HG02981 (cell line): ENCODE measurements around the gene HNRNPH3.

Experiments
- ATAC-seq: cut with Tn5 transposase; IDR thresholded peaks from one replicate; pipeline ENCODE4 v1.9.1; 2021; ENCODE audit warnings: mild to moderate bottlenecking, moderate library complexity; ENCODE audit not compliant: unreplicated experiment

Gene HNRNPH3

DNA sequence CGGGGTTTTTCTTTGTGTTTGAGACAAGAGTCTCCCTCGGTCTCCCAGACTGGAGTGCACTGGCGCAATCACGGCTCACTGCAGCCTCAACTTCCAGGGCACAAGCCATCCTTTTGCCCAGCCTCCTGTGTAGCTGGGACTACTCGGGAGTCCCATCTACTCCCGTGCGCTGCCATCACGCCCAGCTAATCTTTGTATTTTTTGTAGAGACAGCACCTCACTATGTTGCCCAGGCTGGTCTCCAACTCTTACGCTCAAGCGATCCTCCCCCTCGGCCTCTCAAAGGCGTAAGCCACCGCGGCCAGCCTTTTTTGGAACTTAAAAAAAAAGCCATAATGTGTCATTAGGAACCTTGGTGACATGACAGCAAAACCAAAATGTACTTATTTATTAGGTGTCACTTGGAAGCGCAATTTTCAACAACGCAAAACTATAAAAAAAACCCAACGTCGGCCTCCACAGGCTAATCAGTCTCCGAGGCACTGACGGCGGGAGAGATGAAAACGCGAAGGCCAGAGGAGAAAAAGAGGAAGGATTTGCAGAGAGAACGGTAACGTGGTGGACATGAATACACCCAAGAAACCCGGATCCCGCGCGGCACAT is 911 bp upstream of the HNRNPH3 start:
- no peak for ATAC-seq

DNA sequence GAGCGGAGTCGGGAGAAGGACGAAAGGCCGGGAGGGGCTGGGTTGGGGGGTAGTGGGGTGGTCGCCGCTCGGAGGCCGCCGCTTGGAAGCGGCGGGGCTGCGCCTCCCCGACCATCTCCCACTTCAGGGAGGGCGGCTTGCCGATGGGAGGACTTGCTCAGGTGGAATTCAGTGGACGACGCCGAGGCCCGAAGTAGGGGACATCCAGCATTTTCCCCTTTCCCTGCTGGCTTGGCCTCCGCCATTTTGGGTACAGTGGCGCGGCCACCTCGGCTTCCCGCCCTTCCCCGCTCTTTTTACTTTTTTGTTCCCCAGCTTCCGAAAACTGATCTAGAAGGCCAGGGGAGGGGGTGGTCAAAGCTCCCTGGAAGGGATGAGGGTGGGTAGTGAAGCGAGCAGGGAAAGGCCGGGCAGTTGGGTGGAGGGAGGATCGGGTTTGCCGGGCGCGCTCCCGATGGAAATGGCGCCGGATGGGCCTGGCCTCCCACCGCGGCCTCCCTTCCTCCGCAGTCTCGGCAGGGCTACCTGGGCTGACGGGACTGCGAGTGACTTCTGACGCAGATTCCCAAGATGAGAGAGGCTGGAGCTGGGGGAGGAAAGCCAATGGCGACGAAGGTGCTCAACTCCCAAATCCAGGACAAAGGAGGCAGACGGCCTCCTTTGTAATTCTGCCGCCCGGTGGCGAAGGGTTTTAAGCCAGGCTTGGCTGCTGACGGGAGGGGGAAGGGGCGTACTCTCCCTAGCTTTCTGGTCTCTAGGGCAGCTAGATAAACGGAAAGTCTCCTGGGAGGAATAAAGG is 594 bp downstream of the HNRNPH3 start, which contains the start of gene PBLD:
TSS of gene PBLD (minus strand) at position 670 of the 799 bp plus-strand sequence. CDS start 26,084 bp downstream, outside the sequence.
- ATAC-seq, result peak; percentile 14

- no peak for ATAC-seq
Observed at GRCh38 chr10:68333058-68333395, 1.2 kb downstream of the HNRNPH3 start.

- no peak for ATAC-seq
Observed at GRCh38 chr10:68333440-68334431, 1.9 kb downstream of the HNRNPH3 start.

DNA sequence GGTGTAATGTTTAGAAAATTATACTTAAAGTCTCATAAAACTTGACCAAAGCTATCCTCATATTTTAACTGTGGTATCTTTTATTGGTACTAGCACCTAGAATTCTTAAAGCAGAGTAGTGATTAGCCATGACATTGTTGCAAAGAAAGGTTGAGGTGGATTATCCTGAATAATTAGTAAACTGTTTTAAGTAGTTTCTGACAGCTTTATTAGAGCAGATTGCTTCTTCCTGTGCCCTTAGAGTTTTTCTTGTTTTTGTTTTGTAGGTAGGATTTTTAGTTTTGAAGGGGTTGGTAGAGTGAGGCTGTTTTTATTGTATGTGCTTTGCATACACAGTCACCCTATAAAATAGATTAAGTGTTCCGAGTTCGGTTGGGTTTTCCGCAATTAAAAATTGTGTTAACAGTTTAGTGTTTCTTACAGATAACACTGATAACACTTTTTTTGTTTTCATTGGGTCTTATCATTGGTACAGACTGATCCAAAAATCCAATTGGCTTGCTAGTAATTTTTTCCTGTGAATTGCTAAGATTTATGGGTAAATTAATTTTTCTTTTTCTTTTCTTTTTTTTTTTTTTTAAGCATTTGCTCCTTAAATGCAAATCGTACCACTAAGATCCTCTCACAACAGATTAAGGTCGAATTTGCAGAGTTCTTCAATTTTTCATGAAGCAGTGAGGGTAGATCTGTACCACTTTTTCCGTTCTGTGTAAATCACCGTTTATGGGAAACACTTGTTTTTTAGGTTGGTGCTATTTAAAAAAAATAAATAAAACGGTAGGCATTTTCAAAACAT is 3.0 kb downstream of the HNRNPH3 start:
- no peak for ATAC-seq

- no peak for ATAC-seq
Observed at GRCh38 chr10:68336754-68337351, 5.0 kb downstream of the HNRNPH3 start.

GRCh38 chr10:68340358-68341080 is 8.7 kb downstream of the HNRNPH3 start:
- ATAC-seq, result no peak

GRCh38 chr10:68342909-68343516 is 11.1 kb downstream of the HNRNPH3 start:
- ATAC-seq, result no peak

- no peak for ATAC-seq
Observed at GRCh38 chr10:68345621-68346020, 13.8 kb downstream of the HNRNPH3 start.

DNA sequence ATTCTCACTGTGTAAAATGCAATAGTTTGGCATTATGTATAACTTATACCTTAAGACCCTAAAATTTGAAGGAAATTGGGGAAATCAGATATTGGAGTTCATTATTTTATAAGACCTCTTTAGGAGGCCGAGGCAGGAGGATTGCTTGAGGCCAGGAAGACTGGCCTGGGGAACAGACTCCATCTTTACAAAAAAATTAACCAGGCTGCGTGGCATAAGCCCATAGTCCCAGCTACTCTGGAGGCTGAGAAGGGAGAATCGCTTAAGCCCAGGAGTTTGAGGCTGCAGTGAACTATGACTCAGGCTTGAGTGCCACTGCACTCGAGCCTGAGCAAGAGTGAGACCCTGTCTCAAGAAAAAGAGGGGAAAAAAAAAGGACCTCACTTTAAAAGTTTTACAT is 14.9 kb downstream of the HNRNPH3 start:
- no peak for ATAC-seq

- ATAC-seq, result no peak
Observed at GRCh38 chr10:68348265-68348741, 16.4 kb downstream of the HNRNPH3 start.

DNA sequence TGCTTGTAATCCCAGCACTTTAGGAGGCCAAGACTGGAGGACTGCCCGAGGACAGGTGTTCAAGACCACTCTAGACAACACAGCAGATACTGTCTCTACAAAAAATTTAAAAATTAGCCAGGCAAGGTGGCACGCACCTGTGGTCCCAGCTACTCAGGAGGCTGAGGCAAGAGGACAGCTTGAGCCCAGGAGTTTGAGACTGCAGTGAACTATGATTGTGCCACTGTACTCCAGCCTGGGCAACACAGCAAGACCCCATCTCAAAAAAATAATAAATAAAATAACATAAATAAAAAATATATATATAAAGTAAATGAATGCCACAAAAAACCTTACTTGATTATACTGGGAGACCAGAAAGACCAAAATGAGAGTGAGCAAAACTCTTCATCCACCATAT is 21.7 kb downstream of the HNRNPH3 start:
- ATAC-seq, result no peak

GRCh38 chr10:68359189-68359588 is 27.3 kb downstream of the HNRNPH3 start:
- no peak for ATAC-seq

DNA sequence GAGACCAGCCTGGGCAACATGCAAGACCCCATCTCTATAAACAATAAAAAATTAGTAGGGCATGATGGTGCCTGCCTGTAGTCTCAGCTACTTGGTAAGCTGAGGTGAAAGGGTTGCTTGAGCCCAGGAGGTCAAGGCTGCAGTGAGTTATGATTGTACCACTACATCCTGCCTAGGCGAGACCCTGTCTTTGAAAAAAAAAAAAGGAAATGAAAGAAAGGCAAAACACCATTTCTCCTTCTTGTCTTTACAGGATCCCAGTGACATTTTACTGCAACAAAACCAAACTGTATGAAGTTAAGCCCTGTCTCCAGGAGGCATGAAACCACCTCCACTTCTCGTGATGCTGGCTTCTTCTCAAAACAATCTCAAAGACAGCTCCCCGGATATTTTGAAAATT is 30.7 kb downstream of the HNRNPH3 start:
- ATAC-seq, result no peak

DNA sequence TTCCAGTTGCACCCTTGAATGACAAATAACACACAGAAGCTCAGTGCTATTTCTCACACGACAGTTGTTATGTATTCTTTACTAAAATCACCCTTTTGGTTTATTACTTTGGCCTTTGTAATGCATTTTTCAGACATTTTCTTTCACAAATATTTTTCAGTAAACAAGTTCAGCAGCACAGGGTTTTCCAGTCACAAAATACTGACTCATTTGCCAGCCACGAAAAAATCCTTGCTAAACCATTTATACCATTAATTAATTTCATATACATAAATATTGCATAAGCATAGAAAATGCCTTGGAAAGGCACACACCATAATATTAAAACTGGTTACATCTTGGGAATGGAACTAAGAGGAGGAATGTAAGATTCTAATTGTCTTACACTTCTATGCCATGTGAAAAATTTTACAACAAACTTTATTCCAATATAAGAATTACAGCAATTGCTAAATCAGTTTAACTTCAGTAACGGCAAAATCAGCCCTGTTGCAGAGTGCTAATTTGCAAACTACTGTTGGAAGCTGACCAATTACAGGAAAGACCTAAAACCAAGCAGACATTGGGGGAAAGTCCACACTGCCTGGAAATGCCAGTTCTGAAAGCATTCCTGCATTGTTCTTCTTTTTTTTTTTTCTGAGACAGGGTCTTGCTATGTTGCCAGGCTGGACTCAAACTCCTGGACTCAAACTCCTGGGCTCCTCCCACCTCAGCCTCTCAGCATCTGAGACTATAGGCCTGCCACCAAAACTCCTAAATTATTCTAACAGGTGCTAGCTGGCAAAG is 32.4 kb downstream of the HNRNPH3 start:
- no peak for ATAC-seq

DNA sequence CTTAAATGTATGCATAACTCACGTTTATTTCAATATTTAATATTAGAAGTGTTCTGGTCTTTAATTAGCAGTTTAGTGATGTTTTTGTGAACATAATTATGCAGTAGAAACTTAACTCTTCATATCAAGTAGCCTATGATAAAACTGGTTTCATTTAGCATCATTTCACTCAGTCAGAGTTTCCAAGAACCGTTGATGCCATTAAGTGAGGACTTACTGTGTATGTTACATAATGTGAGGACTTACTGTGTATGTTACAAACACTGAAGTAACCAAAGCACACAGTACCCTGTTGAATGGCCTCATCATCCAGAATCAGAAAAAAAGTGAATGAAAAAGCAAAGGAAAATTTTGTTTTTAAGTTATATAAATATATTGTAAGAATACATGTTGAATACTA is 33.7 kb downstream of the HNRNPH3 start:
- no peak for ATAC-seq

GRCh38 chr10:68366600-68366999 is 34.7 kb downstream of the HNRNPH3 start:
- no peak for ATAC-seq

DNA sequence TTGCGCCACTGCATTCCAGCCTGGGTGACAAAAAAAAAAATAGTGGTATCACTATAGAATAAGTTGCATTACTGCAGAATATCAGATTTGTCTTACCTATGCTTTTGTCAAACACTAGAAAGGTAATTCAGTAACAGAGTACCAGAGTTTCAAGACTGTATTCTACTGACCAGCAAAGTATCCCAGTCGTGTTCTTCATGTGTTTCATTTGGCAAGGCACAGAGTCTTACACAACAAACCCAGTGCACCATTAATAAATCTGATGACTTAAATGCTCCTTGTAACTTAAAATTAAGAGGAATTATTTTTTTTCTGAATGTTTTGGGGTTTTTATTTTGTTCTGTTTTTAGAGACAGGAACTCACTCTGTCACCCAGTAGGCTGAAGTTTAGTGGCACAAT is 35.3 kb downstream of the HNRNPH3 start:
- ATAC-seq, result no peak
